ENCODE results near the gene PFDN2.

PFDN2 gene

GRCh38 chr1:161051219-161051618 is 66.6 kb downstream of the PFDN2 start:
- no peak for DNase-seq (ENCODE audit: low read depth)
